Measurements from ENCODE around the gene PLB1.

GRCh38 chr2:28552045-28552823 lies 56.4 kb downstream of the PLB1 start:
- TF ChIP-seq POLR2A (IDR thresholded peaks at IDR 0.05) (no peak), CTCF (IDR thresholded peaks at IDR 0.05) (no peak), POLR2AphosphoS5 (IDR thresholded peaks at IDR 0.05) (no peak)

Measured in prostate gland (tissue), 2 donors.